Neuronal stem cell (in vitro differentiated cells): ENCODE data around the gene CALM1.

Experiments used
- DNase-seq: peaks from one replicate; pipeline ENCODE4 v3.0.0-alpha.2; 2013; ENCODE audit warnings: low spot score
- H2AFZ ChIP-seq: one replicate; pipeline ENCODE4 v1.6.1; 2013; ENCODE audit warnings: mild to moderate bottlenecking, low read length, inconsistent platforms
- H2AK5ac ChIP-seq: 2 replicates; pipeline ENCODE4 v1.6.1; 2013; ENCODE audit warnings: low read depth, mild to moderate bottlenecking, inconsistent platforms, low read length, moderate library complexity, mixed read lengths
- H2BK120ac ChIP-seq: 2 replicates; pipeline ENCODE4 v1.6.1; 2013; ENCODE audit warnings: low read depth, mild to moderate bottlenecking, inconsistent platforms, low read length, moderate library complexity, mixed read lengths
- H2BK12ac ChIP-seq: one replicate; pipeline ENCODE4 v1.6.1; 2013; ENCODE audit warnings: low read length, inconsistent platforms
- H2BK15ac ChIP-seq: 2 replicates; pipeline ENCODE4 v1.6.1; 2013; ENCODE audit warnings: mild to moderate bottlenecking, low read length, inconsistent platforms, mixed read lengths
- H2BK5ac ChIP-seq: one replicate; pipeline ENCODE4 v1.6.1; 2013; ENCODE audit warnings: inconsistent platforms, mild to moderate bottlenecking, low read length, moderate library complexity
- H3K14ac ChIP-seq: one replicate; pipeline ENCODE4 v1.6.1; 2013; ENCODE audit warnings: low read length, inconsistent platforms
- H3K18ac ChIP-seq: 2 replicates; pipeline ENCODE4 v1.6.1; 2013; ENCODE audit warnings: low read length, inconsistent platforms
- H3K23ac ChIP-seq: 2 replicates; pipeline ENCODE4 v1.6.1; 2013; ENCODE audit warnings: low read depth, mild to moderate bottlenecking, mixed read lengths, low read length, inconsistent platforms; ENCODE audit not compliant: poor library complexity
- H3K27ac ChIP-seq: replicated peaks from 3 replicates; pipeline ENCODE4 v1.5.1; 2013; ENCODE audit warnings: low read length, inconsistent platforms
- H3K27me3 ChIP-seq, 3 experiments: 2 replicates each; pipeline ENCODE4 v1.6.1; 2013; ENCODE audit warnings: low read length in 3 of 3, mild to moderate bottlenecking in 2 of 3, inconsistent platforms in 1 of 3, low read depth in 1 of 3, mixed read lengths in 1 of 3, moderate library complexity in 1 of 3; ENCODE audit not compliant: control insufficient read depth in 3 of 3, insufficient read depth in 3 of 3
- H3K36me3 ChIP-seq, 2 donors: replicated peaks in 1 of 2; 2 replicates each; pipeline ENCODE4 v1.6.1; 2013; ENCODE audit warnings: low read length in 2 of 2; ENCODE audit not compliant: control insufficient read depth in 2 of 2, insufficient read depth in 2 of 2
- H3K4ac ChIP-seq: 2 replicates; pipeline ENCODE4 v1.6.1; 2013; ENCODE audit warnings: inconsistent platforms, mild to moderate bottlenecking, low read length, moderate library complexity
- H3K4me1 ChIP-seq, 2 donors: 1 replicate in 1 of 2; 2 replicates in 1 of 2; pipeline ENCODE4 v1.6.1; 2013; ENCODE audit warnings: low read length in 2 of 2, low read depth in 1 of 2; ENCODE audit not compliant: control insufficient read depth in 2 of 2, insufficient read depth in 1 of 2
- H3K4me2 ChIP-seq: one replicate; pipeline ENCODE4 v1.6.1; 2013; ENCODE audit warnings: mild to moderate bottlenecking, low read length, inconsistent platforms; ENCODE audit not compliant: insufficient read depth, poor library complexity, severe bottlenecking
- H3K4me3 ChIP-seq, 2 donors: 2 replicates each; pipeline ENCODE4 v1.5.1; 2013; ENCODE audit warnings: low read length in 2 of 2, mild to moderate bottlenecking in 2 of 2, inconsistent platforms in 1 of 2, moderate library complexity in 1 of 2
- H3K79me1 ChIP-seq: one replicate; pipeline ENCODE4 v1.6.1; 2013; ENCODE audit warnings: low read depth, mild to moderate bottlenecking, inconsistent platforms, low read length, moderate library complexity
- H3K9ac ChIP-seq: one replicate; pipeline ENCODE4 v1.6.1; 2013; ENCODE audit warnings: mild to moderate bottlenecking, low read depth, low read length, inconsistent platforms; ENCODE audit not compliant: poor library complexity
- H3K9me3 ChIP-seq, 2 donors: replicated peaks in 1 of 2; 2 replicates each; pipeline versions ENCODE3 to v1.6.1; 2013; ENCODE audit warnings: low read length in 2 of 2, mild to moderate bottlenecking in 2 of 2, inconsistent platforms in 1 of 2, low read depth in 1 of 2, mixed read lengths in 1 of 2, moderate library complexity in 1 of 2; ENCODE audit not compliant: control insufficient read depth in 2 of 2, insufficient read depth in 1 of 2
- H4K8ac ChIP-seq: one replicate; pipeline ENCODE4 v1.6.1; 2013; ENCODE audit warnings: low read depth, mild to moderate bottlenecking, inconsistent platforms, low read length, moderate library complexity
- H4K91ac ChIP-seq: one replicate; pipeline ENCODE4 v1.6.1; 2013; ENCODE audit warnings: low read length, low read depth, mild to moderate bottlenecking, inconsistent platforms; ENCODE audit not compliant: poor library complexity
- WGBS, 2 donors: extraction: QIAGEN DNeasy Blood & Tissue Kit; methylation state at CpG; one replicate each; pipeline ENCODE4 v1.1.7; 2013; ENCODE audit warnings: missing lambda C conversion rate in 2 of 2, mixed read lengths in 1 of 2; ENCODE audit not compliant: insufficient read length in 2 of 2, insufficient replicate concordance in 1 of 2; ENCODE audit errors: extremely low coverage in 2 of 2; 5-methylcytosine and 5-hydroxymethylcytosine counted together

The CALM1 gene

DNA sequence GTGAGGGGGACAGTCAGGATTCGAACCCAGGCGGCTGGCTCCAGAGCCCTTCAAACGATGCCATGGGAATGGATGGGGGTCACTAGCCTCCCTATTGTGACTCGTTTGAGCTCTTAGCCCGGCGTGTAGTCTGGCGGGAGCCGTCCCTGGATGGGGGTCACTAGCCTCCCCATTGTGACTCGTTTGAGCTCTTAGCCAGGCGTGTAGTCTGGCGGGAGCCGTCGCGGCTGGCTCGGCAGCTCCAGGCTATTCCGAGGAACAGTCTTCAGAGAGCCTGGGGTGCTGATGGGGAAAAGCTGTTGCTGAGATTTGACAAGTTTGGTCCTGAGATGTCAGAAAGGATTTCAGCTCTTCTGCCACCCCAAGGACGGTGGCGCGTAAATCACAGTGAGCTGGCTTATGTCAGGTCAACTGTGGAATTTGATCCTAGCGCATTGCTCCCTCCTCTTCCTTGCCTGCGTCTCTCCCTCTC, 58.3 kb downstream of the CALM1 start:
- Histone ChIP-seq H2BK12ac (no peak overlapping the region), H3K79me1 (no peaks in the 10 kb centered on the region), H3K4me2 (no peak overlapping the region), H3K27me3 (no peaks in the 10 kb centered on the region), H4K91ac (no peak overlapping the region), H3K14ac (no peak overlapping the region), H3K4me3 (no peak overlapping the region), H2BK5ac (no peak overlapping the region), H2AFZ (peak overlapping the region; percentile 74), H3K36me3 (no peaks in the 10 kb centered on the region), H3K9ac (no peak overlapping the region), H3K18ac (no peak overlapping the region), H2AK5ac (peak overlapping the region; percentile 66), H3K4ac (no peak overlapping the region), H4K8ac (no peak overlapping the region), H3K4me1 (peaks cover 14 to 17% of the 10 kb centered on the region in 2 donors), H3K23ac (no peak overlapping the region), H3K27ac (no peak overlapping the region), H3K9me3 (no peaks in the 10 kb centered on the region), H2BK120ac (no peak overlapping the region), H2BK15ac (no peak overlapping the region)
- no CpG with 5 or more reads among the region's 21 CpGs for WGBS, 2 donors
- peak; percentile 18 for DNase-seq

DNA sequence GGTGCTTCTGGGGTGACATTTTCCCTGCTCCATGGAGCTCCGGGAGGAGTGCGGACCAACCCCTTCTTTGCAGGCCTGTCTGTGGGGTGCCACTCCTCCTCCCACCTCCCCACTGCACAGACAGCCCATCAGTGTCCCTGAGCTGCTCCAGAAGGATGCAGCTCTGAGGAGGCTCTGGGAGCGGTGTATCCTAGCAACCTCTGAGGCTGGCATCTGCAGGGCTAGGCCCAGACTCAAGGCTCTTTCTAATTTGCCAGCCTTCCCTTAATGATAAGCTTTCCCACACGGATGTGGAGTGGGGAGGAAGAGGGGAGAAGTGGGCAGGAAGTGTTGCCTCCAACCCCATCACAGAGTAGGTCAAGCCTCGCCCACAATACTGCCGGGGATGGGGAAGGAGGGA, 59.7 kb downstream of the CALM1 start:
- H2BK5ac ChIP-seq, result peak overlapping the region; percentile 59
- H4K8ac ChIP-seq, result no peak overlapping the region
- H2BK15ac ChIP-seq, result no peak overlapping the region
- H3K4me2 ChIP-seq, result no peak overlapping the region
- WGBS, 2 donors, result no CpG with 5 or more reads among the region's 6 CpGs
- H4K91ac ChIP-seq, result no peak overlapping the region
- peak overlapping the region; percentile 28 for H3K18ac ChIP-seq
- no peak overlapping the region for H3K4ac ChIP-seq
- no peaks in the 10 kb centered on the region for H3K79me1 ChIP-seq
- H2AK5ac ChIP-seq, result no peak overlapping the region
- no peaks in the 10 kb centered on the region for H3K9me3 ChIP-seq
- no peak for DNase-seq
- H3K14ac ChIP-seq, result no peak overlapping the region
- no peak overlapping the region for H3K27ac ChIP-seq
- H3K4me3 ChIP-seq, result no peak overlapping the region
- no peaks in the 10 kb centered on the region for H3K27me3 ChIP-seq
- peaks cover 14 to 17% of the 10 kb centered on the region in 2 donors for H3K4me1 ChIP-seq
- H3K9ac ChIP-seq, result no peak overlapping the region
- no peaks in the 10 kb centered on the region for H3K36me3 ChIP-seq
- no peak overlapping the region for H2BK120ac ChIP-seq
- H3K23ac ChIP-seq, result no peak overlapping the region
- no peak overlapping the region for H2BK12ac ChIP-seq
- no peak overlapping the region for H2AFZ ChIP-seq

DNA sequence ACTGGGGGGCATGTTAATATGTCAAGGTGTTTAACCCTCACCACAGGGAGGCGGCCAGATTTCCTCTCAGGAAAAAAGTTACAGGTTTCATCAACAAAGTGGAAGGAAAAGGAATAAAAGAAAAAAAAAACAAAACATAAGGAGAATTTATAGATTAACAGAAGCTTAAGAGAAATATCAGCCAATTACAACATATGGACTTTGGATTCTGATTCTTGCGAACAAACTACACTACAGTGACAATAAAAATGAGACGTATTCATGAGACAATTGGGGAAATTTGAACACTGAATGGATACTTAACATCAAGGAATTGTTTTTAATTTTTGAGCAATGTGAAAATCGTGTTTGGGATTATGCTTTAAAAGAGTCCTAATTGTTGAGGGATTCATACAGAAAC, 60.4 kb downstream of the CALM1 start:
- no peak overlapping the region for H2BK12ac ChIP-seq
- no peak overlapping the region for H2BK5ac ChIP-seq
- H3K9me3 ChIP-seq, result no peaks in the 10 kb centered on the region
- H3K4me2 ChIP-seq, result no peak overlapping the region
- H3K14ac ChIP-seq, result no peak overlapping the region
- WGBS, 2 donors, result no CpG with 5 or more reads among the region's 4 CpGs
- H3K4ac ChIP-seq, result no peak overlapping the region
- no peak overlapping the region for H3K9ac ChIP-seq
- no peak overlapping the region for H3K4me3 ChIP-seq
- H2AFZ ChIP-seq, result no peak overlapping the region
- no peaks in the 10 kb centered on the region for H3K27me3 ChIP-seq
- no peak overlapping the region for H4K91ac ChIP-seq
- no peak overlapping the region for H4K8ac ChIP-seq
- peaks cover 14 to 17% of the 10 kb centered on the region in 2 donors for H3K4me1 ChIP-seq
- no peak overlapping the region for H2AK5ac ChIP-seq
- H3K36me3 ChIP-seq, result no peaks in the 10 kb centered on the region
- H3K23ac ChIP-seq, result no peak overlapping the region
- no peak overlapping the region for H2BK15ac ChIP-seq
- H2BK120ac ChIP-seq, result no peak overlapping the region
- H3K79me1 ChIP-seq, result no peaks in the 10 kb centered on the region
- no peak overlapping the region for H3K18ac ChIP-seq
- no peak overlapping the region for H3K27ac ChIP-seq
- no peak for DNase-seq
